Ascending aorta (tissue), 2 donors: ENCODE measurements around the gene ZMPSTE24. TPM values are rescaled to one million over a fixed set of nuclear protein-coding genes. Genes with fewer than 3 reads are reported as not detected.

ENCODE experiments used
- DNase-seq, 2 donors: peaks; one replicate each; pipeline ENCODE4 v3.0.0-alpha.2; 2019; ENCODE audit warnings: low spot score in 2 of 2
- H3K27ac ChIP-seq, 2 donors: fragments of 200-600 bp; sonication (generic); one replicate each; pipeline ENCODE4 v1.5.1; 2016 to 2017; ENCODE audit warnings: mild to moderate bottlenecking in 1 of 2
- H3K27me3 ChIP-seq: fragments of 200-600 bp; sonication (generic); one replicate; pipeline ENCODE4 v1.5.1; 2017
- H3K36me3 ChIP-seq, 2 donors: fragments of 200-600 bp; sonication (generic); one replicate each; pipeline ENCODE4 v1.5.1; 2016
- H3K4me1 ChIP-seq, 2 donors: fragments of 200-600 bp; sonication (generic); one replicate each; pipeline ENCODE4 v1.5.1; 2016 to 2017; ENCODE audit warnings: mild to moderate bottlenecking in 1 of 2
- H3K4me3 ChIP-seq, 2 donors: fragments of 200-600 bp; sonication (generic); one replicate each; pipeline ENCODE4 v1.5.1; 2016 to 2017; ENCODE audit warnings: mild to moderate bottlenecking in 1 of 2
- H3K9me3 ChIP-seq, 2 donors: fragments of 200-600 bp; sonication (generic); one replicate each; pipeline ENCODE4 v1.5.1; 2016
- CTCF ChIP-seq, 3 experiments: fragments of 200-600 bp in 2 of 3; fragments of 450-650 bp in 1 of 3; sonication (generic) in 2 of 3; IDR thresholded peaks; one replicate each; pipeline ENCODE4 v1.5.1; 2016 to 2019; ENCODE audit warnings: antibody characterized with exemption in 3 of 3, mild to moderate bottlenecking in 1 of 3, moderate library complexity in 1 of 3
- intact Hi-C: fragments of 100-400 bp; cut with DNase I; formaldehyde crosslinking; loops from one replicate; pipeline ENCODE4 v1.15.1; 2023
- total RNA-seq: library from RNA; depleted of rRNA; stranded (reverse); fragments of >200 nt; gene quantifications from one replicate; pipeline ENCODE4 v1.1.0, GENCODE V29; 2016

The ZMPSTE24 gene
- total RNA-seq, 1 donor from 2014 or later = 61.8 TPM

- Histone ChIP-seq H3K27me3 (no peaks in the 10 kb centered on the region), H3K4me1 (peaks cover 0 to 12% of the 10 kb centered on the region in 2 donors), H3K27ac (peak overlapping the region; percentile 37 to 43), H3K4me3 (no peak overlapping the region), H3K9me3 (no peaks in the 10 kb centered on the region), H3K36me3 (peaks cover 0 to 7% of the 10 kb centered on the region in 2 donors)
- no peak for TF ChIP-seq CTCF (IDR thresholded peaks at IDR 0.05)
- DNase-seq = no peak
- intact Hi-C loops = loop anchor here (5.0 kb wide), 1 partner anchor 49 kb away; no protein-coding TSS in a partner anchor
These were observed 14.7 kb upstream of the ZMPSTE24 start for GRCh38 chr1:40243351-40243750.

- H3K36me3 ChIP-seq = peaks cover 0 to 5% of the 10 kb centered on the region in 2 donors
- H3K4me3 ChIP-seq = no peak overlapping the region
- H3K9me3 ChIP-seq = no peaks in the 10 kb centered on the region
- intact Hi-C loops = loop anchor here (5.0 kb wide), 1 partner anchor 48 kb away; no protein-coding TSS in a partner anchor
- peak overlapping the region; percentile 37 to 43 for H3K27ac ChIP-seq
- DNase-seq = no peak
- H3K4me1 ChIP-seq = peaks cover 0 to 12% of the 10 kb centered on the region in 2 donors
- TF ChIP-seq CTCF (IDR thresholded peaks at IDR 0.05) = no peak
- no peaks in the 10 kb centered on the region for H3K27me3 ChIP-seq
These were observed 13.8 kb upstream of the ZMPSTE24 start for GRCh38 chr1:40244138-40244744.

GRCh38 chr1:40245686-40246085, 12.3 kb upstream of the ZMPSTE24 start:
- Histone ChIP-seq H3K36me3 (no peaks in the 10 kb centered on the region), H3K27me3 (no peaks in the 10 kb centered on the region), H3K4me1 (peaks cover 0 to 12% of the 10 kb centered on the region in 2 donors), H3K4me3 (no peak overlapping the region), H3K27ac (no peak overlapping the region), H3K9me3 (no peaks in the 10 kb centered on the region)
- intact Hi-C loops = no loop called here
- no peak for TF ChIP-seq CTCF (IDR thresholded peaks at IDR 0.05)
- no peak for DNase-seq

GRCh38 chr1:40247655-40248054, 10.4 kb upstream of the ZMPSTE24 start, which contains the start of gene TMCO2:
Gene TMCO2, plus strand, starts transcription at chr1:40247937. Its CDS starts 57 bp downstream, at chr1:40247994.
- DNase-seq = no peak
- Histone ChIP-seq H3K9me3 (no peaks in the 10 kb centered on the region), H3K4me3 (no peak within 1 kb of the TSS), H3K36me3 (no peaks in the 10 kb centered on the region), H3K27me3 (no peaks in the 10 kb centered on the region), H3K4me1 (peaks cover 0 to 12% of the 10 kb centered on the region in 2 donors), H3K27ac (no peak within 1 kb of the TSS)
- intact Hi-C loops = no loop called here
- no peak for TF ChIP-seq CTCF (IDR thresholded peaks at IDR 0.05)

- H3K4me3 ChIP-seq = no peak overlapping the region
- TF ChIP-seq CTCF (IDR thresholded peaks at IDR 0.05) = no peak
- H3K9me3 ChIP-seq = no peaks in the 10 kb centered on the region
- H3K27me3 ChIP-seq = no peaks in the 10 kb centered on the region
- H3K27ac ChIP-seq = no peak overlapping the region
- no peak for DNase-seq
- intact Hi-C loops = no loop called here
- no peaks in the 10 kb centered on the region for H3K36me3 ChIP-seq
- H3K4me1 ChIP-seq = peaks cover 0 to 6% of the 10 kb centered on the region in 2 donors
These were observed 9.6 kb upstream of the ZMPSTE24 start for GRCh38 chr1:40248412-40248811.
